Spinal cord (tissue), 10 donors: ENCODE data around the gene MPO. TPM values are rescaled to one million over a fixed set of nuclear protein-coding genes. Genes with fewer than 3 reads are reported as not detected.

Experiments used
- DNase-seq, 6 donors: peaks; one replicate each; pipeline versions ENCODE4 v3.0.0 to v3.0.0-alpha.2; 2013 to 2015; ENCODE audit warnings: low spot score in 6 of 6, low read depth in 4 of 6
- H3K27ac ChIP-seq: one replicate; pipeline ENCODE4 v1.5.1; 2013; ENCODE audit warnings: low read depth, low read length, control low read depth
- H3K27me3 ChIP-seq: one replicate; pipeline ENCODE4 v1.6.1; 2013; ENCODE audit warnings: low read length; ENCODE audit not compliant: control insufficient read depth, insufficient read depth
- H3K36me3 ChIP-seq: one replicate; pipeline ENCODE4 v1.6.1; 2013; ENCODE audit warnings: low read length; ENCODE audit not compliant: control insufficient read depth, insufficient read depth
- H3K4me1 ChIP-seq: one replicate; pipeline ENCODE4 v1.6.1; 2013; ENCODE audit warnings: low read length; ENCODE audit not compliant: control insufficient read depth, insufficient read depth
- H3K4me3 ChIP-seq: one replicate; pipeline ENCODE4 v1.5.1; 2013; ENCODE audit warnings: low read depth, low read length, control low read depth
- H3K9me3 ChIP-seq: one replicate; pipeline ENCODE4 v1.6.1; 2013; ENCODE audit warnings: low read length; ENCODE audit not compliant: control insufficient read depth, insufficient read depth
- WGBS: methylation state at CpG from one replicate; pipeline ENCODE4 v1.1.5; 2013; ENCODE audit warnings: missing lambda C conversion rate; ENCODE audit not compliant: insufficient coverage; 5-methylcytosine and 5-hydroxymethylcytosine counted together
- polyA plus RNA-seq, 2 donors: library from polyadenylated mRNA; unstranded; fragments of 120-200 nt; gene quantifications; one replicate each; pipeline ENCODE4 v1.2.1, GENCODE V29; 2013; ENCODE audit not compliant: insufficient read length in 2 of 2
- total RNA-seq, 2 donors: library from RNA; depleted of rRNA in 1 of 2; stranded (reverse); fragments of 120-200 nt in 1 of 2; fragments of >200 nt in 1 of 2; gene quantifications; one replicate each; pipeline versions ENCODE4 v1.2.3 to v1.2.4, GENCODE V29; 2013 to 2014
- donor health status: healthy.

Gene MPO
- total and polyA plus RNA-seq, 4 donors = 1.9 to 71.2 (median 4.8) TPM

DNA sequence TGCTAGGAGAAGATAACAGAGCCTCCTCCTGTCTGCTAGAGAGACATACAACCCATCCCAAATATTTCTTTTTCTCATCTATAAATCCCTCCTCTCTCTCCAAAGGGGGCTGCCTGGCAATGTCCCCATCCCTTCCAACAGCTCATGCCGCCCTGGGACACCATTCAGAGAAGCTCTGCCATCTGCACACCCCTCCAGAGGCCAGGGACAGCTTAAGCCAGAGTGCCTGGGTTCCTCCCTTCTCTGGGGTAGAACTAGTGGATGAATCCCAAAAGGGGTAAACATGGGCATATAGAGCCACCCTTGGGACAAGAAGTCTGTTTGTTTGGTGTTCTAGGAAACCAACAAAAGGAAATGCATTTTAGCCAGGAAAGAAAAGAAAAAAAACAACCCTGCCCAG is 44.9 kb downstream of the MPO start:
- no peaks in the 10 kb centered on the region for H3K9me3 ChIP-seq
- H3K27me3 ChIP-seq = peaks cover 18% of the 10 kb centered on the region
- H3K4me3 ChIP-seq = no peak overlapping the region
- no peaks in the 10 kb centered on the region for H3K4me1 ChIP-seq
- no peaks in the 10 kb centered on the region for H3K36me3 ChIP-seq
- no peak for DNase-seq
- no peak overlapping the region for H3K27ac ChIP-seq
- no CpG with 5 or more reads among the region's 1 CpG for WGBS

GRCh38 chr17:58234512-58234911 is 46.2 kb downstream of the MPO start:
- Histone ChIP-seq H3K36me3 (no peaks in the 10 kb centered on the region), H3K27me3 (peaks cover 18% of the 10 kb centered on the region), H3K4me3 (no peak overlapping the region), H3K9me3 (no peaks in the 10 kb centered on the region), H3K4me1 (no peaks in the 10 kb centered on the region), H3K27ac (no peak overlapping the region)
- DNase-seq = no peak
- 63% methylated on average over 1 of the region's 3 CpGs for WGBS

- Histone ChIP-seq H3K36me3 (no peaks in the 10 kb centered on the region), H3K27ac (no peak overlapping the region), H3K4me1 (no peaks in the 10 kb centered on the region), H3K4me3 (no peak overlapping the region), H3K27me3 (peaks cover 16% of the 10 kb centered on the region), H3K9me3 (no peaks in the 10 kb centered on the region)
- no CpG with 5 or more reads among the region's 3 CpGs for WGBS
- no peak for DNase-seq
Observed at GRCh38 chr17:58233543-58233942, 47.2 kb downstream of the MPO start.

DNA sequence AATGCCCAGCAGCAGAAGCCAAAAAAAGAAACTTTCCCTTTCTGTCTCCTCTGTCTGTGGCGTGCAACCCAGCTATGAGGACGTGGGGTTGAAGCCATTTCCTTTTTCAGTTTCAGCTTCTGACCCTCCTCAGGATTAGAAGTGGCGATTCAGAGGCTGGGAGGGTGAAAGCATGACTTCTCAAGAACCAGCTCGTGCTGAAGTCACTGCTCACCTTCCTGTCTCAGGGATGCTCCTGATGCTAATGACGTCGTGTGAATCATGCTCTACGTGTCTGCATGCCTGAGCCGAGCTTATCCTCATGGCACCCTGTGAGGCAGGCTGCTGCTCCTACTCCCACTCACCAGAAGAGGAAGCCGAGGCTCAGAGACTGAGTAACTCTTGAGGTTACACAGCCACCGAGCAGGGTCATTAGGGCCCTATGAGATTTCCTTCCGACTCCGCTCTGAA is 48.0 kb downstream of the MPO start:
- Histone ChIP-seq H3K4me1 (no peaks in the 10 kb centered on the region), H3K27me3 (peaks cover 16% of the 10 kb centered on the region), H3K9me3 (no peaks in the 10 kb centered on the region), H3K36me3 (no peaks in the 10 kb centered on the region), H3K27ac (no peak overlapping the region), H3K4me3 (no peak overlapping the region)
- no peak for DNase-seq
- WGBS = 54% methylated on average over 12 of the region's 12 CpGs

DNA sequence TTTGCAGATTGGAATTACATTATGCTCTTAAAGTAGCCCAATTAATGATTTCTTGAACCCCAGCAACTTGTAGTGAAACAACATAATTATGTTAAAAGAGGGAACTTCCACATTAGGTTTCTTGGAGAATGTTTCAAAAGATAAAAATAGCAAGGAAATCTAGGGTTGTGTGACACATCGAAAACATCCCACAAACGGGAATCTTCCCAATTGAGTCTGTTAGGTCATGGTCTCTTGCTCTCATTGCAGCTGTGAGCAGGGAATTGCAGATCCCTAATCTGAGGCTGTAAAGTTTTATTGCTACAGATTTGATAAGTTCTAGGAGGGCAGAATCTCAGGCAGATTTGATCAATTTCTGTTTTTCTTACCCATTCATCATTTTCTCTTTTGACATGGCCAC is 49.1 kb downstream of the MPO start:
- no peaks in the 10 kb centered on the region for H3K4me1 ChIP-seq
- H3K4me3 ChIP-seq = no peak overlapping the region
- peaks cover 16% of the 10 kb centered on the region for H3K27me3 ChIP-seq
- no peak for DNase-seq
- no peaks in the 10 kb centered on the region for H3K9me3 ChIP-seq
- 74% methylated on average over 2 of the region's 2 CpGs for WGBS
- no peaks in the 10 kb centered on the region for H3K36me3 ChIP-seq
- no peak overlapping the region for H3K27ac ChIP-seq

DNA sequence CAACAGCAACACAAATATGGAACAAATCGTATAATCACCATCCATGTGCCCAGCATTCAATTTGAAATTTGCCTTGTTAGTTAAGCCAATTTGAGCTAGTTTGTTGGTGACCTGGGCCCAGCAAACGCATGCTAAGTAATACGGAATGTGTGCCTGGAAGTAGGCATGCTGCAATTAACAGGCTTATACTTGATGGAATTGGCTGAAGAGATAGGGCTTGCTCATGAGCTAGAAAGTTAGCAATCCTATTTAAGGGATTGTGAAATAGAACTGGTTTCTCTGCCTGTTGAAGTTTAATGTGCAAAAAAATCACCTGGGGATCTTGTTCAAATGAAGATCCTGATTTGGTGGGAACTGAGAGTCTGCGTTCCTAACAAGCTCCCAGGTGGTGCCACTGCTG is 50.9 kb downstream of the MPO start:
- no peaks in the 10 kb centered on the region for H3K9me3 ChIP-seq
- H3K4me3 ChIP-seq = no peak overlapping the region
- DNase-seq = no peak
- 86% methylated on average over 3 of the region's 4 CpGs for WGBS
- H3K27ac ChIP-seq = no peak overlapping the region
- H3K27me3 ChIP-seq = peaks cover 12% of the 10 kb centered on the region
- no peaks in the 10 kb centered on the region for H3K36me3 ChIP-seq
- H3K4me1 ChIP-seq = no peaks in the 10 kb centered on the region

DNA sequence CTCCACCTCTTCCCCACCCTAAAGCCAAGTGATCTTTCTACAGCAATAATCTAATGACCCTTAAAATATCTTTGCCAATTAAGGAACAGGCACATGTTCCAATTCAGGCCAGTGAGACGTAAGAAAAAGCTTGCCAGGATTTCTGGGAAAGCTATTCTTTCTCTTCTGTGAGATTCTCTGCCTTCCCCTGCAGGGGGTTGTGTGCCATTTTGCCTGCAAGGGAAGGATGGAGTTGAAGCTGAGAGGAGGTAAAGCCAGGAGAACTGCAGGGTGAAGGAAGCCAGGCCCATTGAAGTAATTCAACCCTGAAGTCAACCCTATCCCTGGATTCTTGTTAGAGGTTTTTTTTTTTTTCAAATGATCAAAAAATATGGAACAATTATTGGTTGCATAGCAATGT is 51.4 kb downstream of the MPO start:
- H3K27ac ChIP-seq = no peak overlapping the region
- 33% methylated on average over 1 of the region's 1 CpG for WGBS
- no peak overlapping the region for H3K4me3 ChIP-seq
- H3K27me3 ChIP-seq = peaks cover 8% of the 10 kb centered on the region
- no peaks in the 10 kb centered on the region for H3K36me3 ChIP-seq
- no peaks in the 10 kb centered on the region for H3K4me1 ChIP-seq
- H3K9me3 ChIP-seq = no peaks in the 10 kb centered on the region
- DNase-seq = no peak

- 44% methylated on average over 2 of the region's 3 CpGs for WGBS
- H3K4me1 ChIP-seq = no peaks in the 10 kb centered on the region
- H3K27ac ChIP-seq = no peak overlapping the region
- H3K4me3 ChIP-seq = no peak overlapping the region
- DNase-seq = no peak
- peaks cover 4% of the 10 kb centered on the region for H3K27me3 ChIP-seq
- H3K36me3 ChIP-seq = no peaks in the 10 kb centered on the region
- H3K9me3 ChIP-seq = no peaks in the 10 kb centered on the region
Observed at GRCh38 chr17:58228679-58229078, 52.1 kb downstream of the MPO start.

DNA sequence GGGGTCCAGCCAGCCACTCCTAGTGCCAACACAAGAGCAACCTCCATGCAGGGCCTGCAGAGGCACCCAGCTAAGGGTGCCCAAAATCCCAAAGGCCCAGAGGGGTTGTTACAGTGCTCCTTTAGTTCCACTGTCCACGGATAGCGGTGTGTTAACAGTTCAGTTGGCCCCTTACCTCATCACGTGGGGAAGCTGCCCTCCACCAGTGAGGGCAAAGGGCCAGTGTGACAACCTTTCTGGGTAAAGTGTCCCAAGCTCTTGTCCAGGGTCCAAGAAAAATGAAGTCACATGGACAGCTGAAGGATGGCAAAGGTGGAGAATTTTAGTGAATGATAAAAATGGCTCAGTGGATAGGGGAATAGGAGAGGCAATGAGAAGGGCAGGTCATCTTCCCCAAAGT is 53.0 kb downstream of the MPO start:
- Histone ChIP-seq H3K27ac (no peak overlapping the region), H3K36me3 (no peaks in the 10 kb centered on the region), H3K4me3 (no peak overlapping the region), H3K4me1 (no peaks in the 10 kb centered on the region), H3K27me3 (peaks cover 2% of the 10 kb centered on the region), H3K9me3 (no peaks in the 10 kb centered on the region)
- WGBS = 100% methylated on average over 3 of the region's 3 CpGs
- DNase-seq = no peak

DNA sequence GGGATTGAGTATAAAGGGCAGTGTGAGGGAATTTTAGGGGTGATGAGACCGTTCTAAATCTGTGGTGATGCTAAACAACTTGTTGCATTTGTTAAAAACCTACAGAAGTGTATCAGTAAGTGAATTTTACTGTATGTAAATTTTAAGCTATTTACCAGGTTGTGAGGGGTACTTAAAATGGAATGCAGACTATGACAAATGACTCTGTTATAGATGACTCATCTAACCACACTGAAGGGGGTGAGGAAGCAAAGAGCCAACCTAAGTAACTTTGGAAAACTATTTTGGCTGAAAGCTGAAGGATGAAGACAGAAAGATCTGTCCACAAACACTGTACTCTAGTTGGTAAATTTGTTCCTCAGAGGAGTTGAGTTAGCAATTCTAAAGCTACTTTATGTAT is 56.4 kb downstream of the MPO start:
- DNase-seq = no peak
- WGBS = 33% methylated on average over 1 of the region's 1 CpG

More for the DNA sequence above, 56.4 kb downstream of the MPO start:
- Histone ChIP-seq H3K4me3 (no peak overlapping the region), H3K4me1 (peaks cover 2% of the 10 kb centered on the region), H3K27me3 (peaks cover 2% of the 10 kb centered on the region), H3K36me3 (no peaks in the 10 kb centered on the region), H3K27ac (no peak overlapping the region), H3K9me3 (no peaks in the 10 kb centered on the region)
